Spleen (tissue), 7 donors: ENCODE measurements around the gene TRIM16.
A peak's percentile ranks its signal among the peaks of the same experiment; 100 is the strongest.

Experiments
- POLR2AphosphoS5 ChIP-seq, 3 donors: sonication (generic); formaldehyde crosslinking; IDR thresholded peaks; one replicate each; pipeline ENCODE4 v1.5.1; 2017; ENCODE audit warnings: antibody characterized with exemption in 3 of 3
- TF ChIP-seq, protein P1 (sequence below), 11 experiments: fragments of 200-600 bp in 7 of 11; fragments of 450-650 bp in 4 of 11; sonication (generic) in 4 of 11; IDR thresholded peaks in 8 of 11; conservative IDR thresholded peaks in 3 of 11; 1 replicate in 7 of 11; 2 replicates in 4 of 11; pipeline versions ENCODE4 v1.4.0 to v1.8.0; 2016 to 2021; ENCODE audit warnings: antibody characterized with exemption in 11 of 11, inconsistent platforms in 4 of 11, mild to moderate bottlenecking in 1 of 11
- donor health status: DM: no; HTN: no; CAD: no; lungs with moderate emphysema.
- donor health status: DM: no; HTN: no; CAD: no.
- donor health status: DM: no; HTN: no; CAD: no.

DNA sequence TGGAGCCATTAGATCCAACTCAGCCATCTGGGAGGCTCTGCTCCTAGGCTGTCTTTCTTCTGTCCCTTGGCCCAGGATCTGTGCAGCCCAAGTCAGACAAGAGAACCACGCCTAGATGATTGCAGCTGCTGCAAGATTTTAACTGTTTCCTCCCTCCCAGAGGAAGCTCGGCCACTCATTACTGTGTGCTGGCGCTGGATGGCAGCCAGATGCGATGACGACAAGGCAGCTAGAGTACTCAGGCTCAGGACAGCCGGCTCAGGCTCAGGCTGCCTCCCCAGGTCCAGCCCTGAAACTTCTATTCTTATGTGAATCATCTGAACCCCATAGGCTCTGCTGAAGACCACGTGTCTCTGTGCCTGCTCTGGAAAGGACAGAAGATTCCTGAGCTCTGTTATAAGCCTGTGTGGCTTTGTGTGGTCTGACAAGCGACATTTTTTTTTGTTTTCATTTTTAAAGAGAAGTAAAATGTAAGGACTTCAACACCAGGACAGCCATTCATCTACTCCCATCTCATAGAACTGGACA lies 32.5 kb downstream of the TRIM16 start:
- TF ChIP-seq, protein P1, sequence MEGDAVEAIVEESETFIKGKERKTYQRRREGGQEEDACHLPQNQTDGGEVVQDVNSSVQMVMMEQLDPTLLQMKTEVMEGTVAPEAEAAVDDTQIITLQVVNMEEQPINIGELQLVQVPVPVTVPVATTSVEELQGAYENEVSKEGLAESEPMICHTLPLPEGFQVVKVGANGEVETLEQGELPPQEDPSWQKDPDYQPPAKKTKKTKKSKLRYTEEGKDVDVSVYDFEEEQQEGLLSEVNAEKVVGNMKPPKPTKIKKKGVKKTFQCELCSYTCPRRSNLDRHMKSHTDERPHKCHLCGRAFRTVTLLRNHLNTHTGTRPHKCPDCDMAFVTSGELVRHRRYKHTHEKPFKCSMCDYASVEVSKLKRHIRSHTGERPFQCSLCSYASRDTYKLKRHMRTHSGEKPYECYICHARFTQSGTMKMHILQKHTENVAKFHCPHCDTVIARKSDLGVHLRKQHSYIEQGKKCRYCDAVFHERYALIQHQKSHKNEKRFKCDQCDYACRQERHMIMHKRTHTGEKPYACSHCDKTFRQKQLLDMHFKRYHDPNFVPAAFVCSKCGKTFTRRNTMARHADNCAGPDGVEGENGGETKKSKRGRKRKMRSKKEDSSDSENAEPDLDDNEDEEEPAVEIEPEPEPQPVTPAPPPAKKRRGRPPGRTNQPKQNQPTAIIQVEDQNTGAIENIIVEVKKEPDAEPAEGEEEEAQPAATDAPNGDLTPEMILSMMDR (IDR thresholded peaks at IDR 0.05 in 8 of 11, conservative IDR thresholded peaks at IDR 0.05 in 3 of 11), result no peak
- peak; percentile 60 to 83 (median 81) for TF ChIP-seq POLR2AphosphoS5 (IDR thresholded peaks at IDR 0.05)
